Adrenal gland (tissue), 12 donors: ENCODE measurements around the gene ERBB4. TPM values are rescaled to one million over a fixed set of nuclear protein-coding genes. Genes with fewer than 3 reads are reported as not detected.

Experiments used
- DNase-seq, 7 donors: peaks; one replicate each; pipeline ENCODE4 v3.0.0-alpha.2; 2019 to 2020
- H3K27ac ChIP-seq, 5 donors: fragments of 200-600 bp; sonication (generic) in 4 of 5; 1 replicate in 3 of 5; 2 replicates in 2 of 5; pipeline versions ENCODE4 v1.5.1 to v1.8.0; 2016 to 2020; ENCODE audit warnings: mild to moderate bottlenecking in 1 of 5
- H3K27me3 ChIP-seq: fragments of 200-600 bp; 2 replicates; pipeline ENCODE4 v1.8.0; 2021
- H3K36me3 ChIP-seq, 2 donors: fragments of 200-600 bp; replicated peaks in 1 of 2; 1 replicate in 1 of 2; 2 replicates in 1 of 2; pipeline versions ENCODE4 v1.5.1 to v1.8.0; 2018 to 2022
- H3K4me1 ChIP-seq, 2 donors: fragments of 200-600 bp; replicated peaks in 1 of 2; 1 replicate in 1 of 2; 2 replicates in 1 of 2; pipeline versions ENCODE4 v1.5.1 to v1.8.0; 2018 to 2021
- H3K4me3 ChIP-seq, 4 donors: fragments of 200-600 bp; sonication (generic) in 3 of 4; one replicate each; pipeline ENCODE4 v1.5.1; 2016 to 2018
- H3K9me3 ChIP-seq, 3 donors: fragments of 200-600 bp; sonication (generic) in 1 of 3; replicated peaks in 1 of 3; 1 replicate in 2 of 3; 2 replicates in 1 of 3; pipeline versions ENCODE4 v1.5.1 to v1.8.0; 2016 to 2021
- CTCF ChIP-seq, 6 experiments: fragments of 450-650 bp in 4 of 6; fragments of 200-600 bp in 2 of 6; sonication (generic) in 1 of 6; IDR thresholded peaks; 1 replicate in 5 of 6; 2 replicates in 1 of 6; pipeline versions ENCODE4 v1.5.1 to v1.8.0; 2016 to 2021; ENCODE audit warnings: antibody characterized with exemption in 6 of 6, mild to moderate bottlenecking in 2 of 6, moderate library complexity in 1 of 6
- POLR2A ChIP-seq, 2 donors: fragments of 450-650 bp; IDR thresholded peaks; one replicate each; pipeline ENCODE4 v1.6.1; 2017; ENCODE audit warnings: antibody characterized with exemption in 2 of 2, mild to moderate bottlenecking in 2 of 2, moderate library complexity in 1 of 2
- WGBS, 4 donors: extraction: QIAGEN DNeasy Blood & Tissue Kit in 2 of 4; methylation state at CpG; one replicate each; pipeline versions ENCODE4 v1.1.5 to v1.1.7; 2013 to 2017; 5-methylcytosine and 5-hydroxymethylcytosine counted together
- intact Hi-C, 2 donors: fragments of 100-400 bp; cut with DNase I; formaldehyde crosslinking; loops; one replicate each; pipeline versions ENCODE4 v1.14.1 to v1.15.0; 2022 to 2023
- polyA plus RNA-seq, 3 donors: library from polyadenylated mRNA; stranded (reverse); fragments of 200-250 nt in 2 of 3; fragments of 350-450 nt in 1 of 3; fragmentation: Illumina TruSeq in 1 of 3; extraction: RNeasy Lipid Tissue Mini Kit (QIAGEN cat#74804) in 1 of 3; gene quantifications; one replicate each; pipeline ENCODE4 v1.2.3, GENCODE V29; 2013 to 2014
- total RNA-seq, 9 donors: library from RNA; depleted of rRNA in 4 of 9; stranded (reverse); fragments of >200 nt in 4 of 9; fragments of 120-200 nt in 1 of 9; fragmentation: NEBNext Ultra II Directional in 1 of 9; extraction: Animal tissue kit (Norgen Biotek cat#: 25700) in 1 of 9; gene quantifications; one replicate each; pipeline versions ENCODE4 v1.1.0 to v1.2.4, GENCODE V29; 2013 to 2023
- donor health status: healthy with polysubstance abuse.
- donor health status: Bipolar disorder and iron deficiency.
- donor health status: DM: yes; HTN: yes; CAD: no.
- donor health status: DM: no; HTN: no; CAD: no.
- donor health status: DM: no; HTN: no; CAD: no.
- donor health status: DM: yes; HTN: yes; CAD: no.

The ERBB4 gene
- total and polyA plus RNA-seq, 12 donors, result 0.06 to 2.9 (median 0.49) TPM

- intact Hi-C loops, result loop anchor here in 1 of 2 donors (5.0 kb wide), 1 partner anchor 401 kb away; no protein-coding TSS in a partner anchor
- Histone ChIP-seq H3K27ac (no peak overlapping the region), H3K9me3 (no peaks in the 10 kb centered on the region), H3K36me3 (no peaks in the 10 kb centered on the region), H3K4me3 (no peak overlapping the region), H3K27me3 (no peaks in the 10 kb centered on the region), H3K4me1 (no peaks in the 10 kb centered on the region)
- no peak for DNase-seq
- 86 to 100% (median 91%) methylated on average over 1 of the region's 1 CpG for WGBS, 4 donors
- TF ChIP-seq POLR2A (IDR thresholded peaks at IDR 0.05) (no peak), CTCF (IDR thresholded peaks at IDR 0.05) (no peak)
These were observed 917.6 kb downstream of the ERBB4 start for GRCh38 chr2:211620986-211621385.

- intact Hi-C loops, result no loop called here
- Histone ChIP-seq H3K4me3 (no peak overlapping the region), H3K9me3 (no peaks in the 10 kb centered on the region), H3K27me3 (no peaks in the 10 kb centered on the region), H3K27ac (no peak overlapping the region), H3K36me3 (no peaks in the 10 kb centered on the region), H3K4me1 (no peaks in the 10 kb centered on the region)
- 78 to 89% (median 87%) methylated on average over 2 of the region's 2 CpGs for WGBS, 4 donors
- no peak for DNase-seq
- no peak for TF ChIP-seq POLR2A (IDR thresholded peaks at IDR 0.05)
- no peak for TF ChIP-seq CTCF (IDR thresholded peaks at IDR 0.05)
These were observed 920.8 kb downstream of the ERBB4 start for GRCh38 chr2:211617803-211618202.

GRCh38 chr2:211611621-211612020, 927.0 kb downstream of the ERBB4 start:
- Histone ChIP-seq H3K36me3 (no peaks in the 10 kb centered on the region), H3K27ac (no peak overlapping the region), H3K27me3 (no peaks in the 10 kb centered on the region), H3K4me1 (no peaks in the 10 kb centered on the region), H3K4me3 (no peak overlapping the region), H3K9me3 (no peaks in the 10 kb centered on the region)
- intact Hi-C loops, result no loop called here
- DNase-seq, result no peak
- TF ChIP-seq CTCF (IDR thresholded peaks at IDR 0.05) (no peak), POLR2A (IDR thresholded peaks at IDR 0.05) (no peak)
- WGBS, 4 donors, result 62 to 71% (median 69%) methylated on average over 2 of the region's 2 CpGs

GRCh38 chr2:211611061-211611518, 927.5 kb downstream of the ERBB4 start:
- no peaks in the 10 kb centered on the region for H3K9me3 ChIP-seq
- H3K4me1 ChIP-seq, result no peaks in the 10 kb centered on the region
- WGBS, 4 donors, result 85 to 93% (median 91%) methylated on average over 6 of the region's 6 CpGs
- no peak overlapping the region for H3K27ac ChIP-seq
- intact Hi-C loops, result no loop called here
- TF ChIP-seq CTCF (IDR thresholded peaks at IDR 0.05) (no peak), POLR2A (IDR thresholded peaks at IDR 0.05) (no peak)
- H3K27me3 ChIP-seq, result no peaks in the 10 kb centered on the region
- H3K36me3 ChIP-seq, result no peaks in the 10 kb centered on the region
- no peak overlapping the region for H3K4me3 ChIP-seq
- no peak for DNase-seq
